SK-N-SH (cell line): Measurements from ENCODE around the gene SPDL1.

Experiments used
- CHD2 ChIP-seq: fragments of 150-350 bp; IDR thresholded peaks from 2 replicates; pipeline ENCODE4 v1.6.1; 2018; ENCODE audit warnings: low read length; ENCODE audit not compliant: partially characterized antibody
- CTCF ChIP-seq: fragments of 200-600 bp; sonication (generic); IDR thresholded peaks from 2 replicates; pipeline ENCODE4 v1.6.1; 2017; ENCODE audit warnings: antibody characterized with exemption, mild to moderate bottlenecking, moderate library complexity
- ELF1 ChIP-seq: IDR thresholded peaks from 2 replicates; pipeline ENCODE4 v1.4.0; 2012
- FOXJ3 ChIP-seq: sonication (generic); formaldehyde crosslinking; IDR thresholded peaks from 2 replicates; pipeline ENCODE4 v1.5.1; 2020; ENCODE audit warnings: mild to moderate bottlenecking, missing genetic modification reagents
- GATA2 ChIP-seq: sonication (generic); formaldehyde crosslinking; IDR thresholded peaks from 2 replicates; pipeline ENCODE4 v1.5.0; 2020; ENCODE audit warnings: mild to moderate bottlenecking, missing genetic modification reagents
- MAX ChIP-seq: IDR thresholded peaks from 2 replicates; pipeline ENCODE4 v1.4.0; 2012; ENCODE audit warnings: low read depth
- MXI1 ChIP-seq: IDR thresholded peaks from 2 replicates; pipeline ENCODE4 v1.6.1; 2012; ENCODE audit warnings: mild to moderate bottlenecking, low read depth, low read length, improper control_type of control experiment
- NFIC ChIP-seq: IDR thresholded peaks from 2 replicates; pipeline ENCODE4 v1.4.0; 2012; ENCODE audit warnings: borderline replicate concordance
- RAD21 ChIP-seq: IDR thresholded peaks from 2 replicates; pipeline ENCODE4 v1.6.1; 2012; ENCODE audit warnings: mild to moderate bottlenecking, low read length
- REST ChIP-seq: IDR thresholded peaks from 2 replicates; pipeline ENCODE4 v1.6.1; 2012; ENCODE audit warnings: mild to moderate bottlenecking, low read depth, low read length, moderate library complexity
- SIN3A ChIP-seq: IDR thresholded peaks from 2 replicates; pipeline ENCODE4 v1.6.1; 2012; ENCODE audit warnings: low read depth, mild to moderate bottlenecking, low read length, moderate library complexity, borderline replicate concordance
- SMC3 ChIP-seq: IDR thresholded peaks from 2 replicates; pipeline ENCODE4 v1.6.1; 2012; ENCODE audit warnings: low read depth, low read length, improper control_type of control experiment
- TAF1 ChIP-seq: IDR thresholded peaks from 2 replicates; pipeline ENCODE4 v1.6.1; 2012; ENCODE audit warnings: low read depth, mild to moderate bottlenecking, low read length, moderate library complexity, borderline replicate concordance

GRCh38 chr5:169609716-169610115 is 26.1 kb downstream of the SPDL1 start:
- TF ChIP-seq CTCF (no peak), SIN3A (no peak), RAD21 (no peak), CHD2 (no peak), SMC3 (no peak), TAF1 (no peak), REST (no peak), FOXJ3 (CRISPR knock-in tag) (no peak), MXI1 (no peak), NFIC (no peak), ELF1 (no peak), GATA2 (CRISPR knock-in tag) (no peak), MAX (no peak)
